ENCODE results near the gene BCL7C.

DNA sequence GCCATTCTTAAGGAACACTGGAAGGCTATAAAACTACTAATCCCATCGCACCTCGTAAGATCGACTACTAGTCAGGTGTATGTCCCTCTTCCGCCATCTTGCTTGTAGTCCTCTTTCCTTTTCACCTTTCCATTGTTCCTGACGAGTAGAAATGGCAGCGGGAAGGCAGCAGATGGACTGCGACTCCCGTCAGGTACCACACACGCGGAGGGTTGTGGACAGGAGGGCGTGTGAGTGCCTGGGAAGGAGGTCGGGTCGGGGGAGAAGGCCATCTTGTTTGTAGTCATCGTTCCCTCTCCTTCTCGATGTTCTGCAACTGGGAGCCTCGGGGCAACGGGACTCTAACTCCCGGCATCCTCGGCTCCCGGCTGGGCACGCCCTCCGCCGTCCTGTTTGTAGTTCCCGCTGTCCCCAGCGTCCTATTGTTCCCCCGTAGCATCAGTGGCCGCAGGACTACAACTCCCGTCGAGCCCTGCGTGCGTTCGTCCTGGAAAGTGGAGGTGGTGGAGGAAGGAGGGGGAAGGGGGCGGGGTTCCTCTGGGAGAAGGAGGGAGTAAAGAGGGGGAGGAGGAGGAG lies 29.2 kb upstream of the BCL7C start:
- TF ChIP-seq POLR2A (IDR thresholded peaks at IDR 0.05; ENCODE audit: insufficient read depth in 1 of 2, low read depth in 2 of 2, low read length in 2 of 2) (peak; percentile 66 to 86), GABPA (IDR thresholded peaks at IDR 0.05; ENCODE audit: low read depth, low read length) (peak; percentile 68), GABPA (CRISPR knock-in tag; IDR thresholded peaks at IDR 0.05; ENCODE audit: low read depth) (peak; percentile 89), PBX3 (CRISPR knock-in tag; IDR thresholded peaks at IDR 0.05; ENCODE audit: borderline replicate concordance) (no peak), PITX1 (CRISPR knock-in tag; IDR thresholded peaks at IDR 0.05) (peak; percentile 33; the same call in 1 of the 2 replicates), ZNF274 (CRISPR knock-in tag; IDR thresholded peaks at IDR 0.05) (peak; percentile 43; the same call in 1 of the 2 replicates), CSRNP1 (CRISPR knock-in tag; IDR thresholded peaks at IDR 0.05) (peak; percentile 89), KLF9 (CRISPR knock-in tag; IDR thresholded peaks at IDR 0.05; ENCODE audit: low read depth) (no peak), EP300 (IDR thresholded peaks at IDR 0.05; ENCODE audit: low read depth in 2 of 2, low read length in 2 of 2) (no peak), EP300 (CRISPR knock-in tag; IDR thresholded peaks at IDR 0.05; ENCODE audit: borderline replicate concordance) (peak; percentile 59; the same call in 1 of the 2 replicates), ERF (CRISPR knock-in tag; IDR thresholded peaks at IDR 0.05) (no peak), KAT7 (CRISPR knock-in tag; IDR thresholded peaks at IDR 0.05; ENCODE audit: borderline replicate concordance) (no peak)
- TF ChIP-seq, protein P1, sequence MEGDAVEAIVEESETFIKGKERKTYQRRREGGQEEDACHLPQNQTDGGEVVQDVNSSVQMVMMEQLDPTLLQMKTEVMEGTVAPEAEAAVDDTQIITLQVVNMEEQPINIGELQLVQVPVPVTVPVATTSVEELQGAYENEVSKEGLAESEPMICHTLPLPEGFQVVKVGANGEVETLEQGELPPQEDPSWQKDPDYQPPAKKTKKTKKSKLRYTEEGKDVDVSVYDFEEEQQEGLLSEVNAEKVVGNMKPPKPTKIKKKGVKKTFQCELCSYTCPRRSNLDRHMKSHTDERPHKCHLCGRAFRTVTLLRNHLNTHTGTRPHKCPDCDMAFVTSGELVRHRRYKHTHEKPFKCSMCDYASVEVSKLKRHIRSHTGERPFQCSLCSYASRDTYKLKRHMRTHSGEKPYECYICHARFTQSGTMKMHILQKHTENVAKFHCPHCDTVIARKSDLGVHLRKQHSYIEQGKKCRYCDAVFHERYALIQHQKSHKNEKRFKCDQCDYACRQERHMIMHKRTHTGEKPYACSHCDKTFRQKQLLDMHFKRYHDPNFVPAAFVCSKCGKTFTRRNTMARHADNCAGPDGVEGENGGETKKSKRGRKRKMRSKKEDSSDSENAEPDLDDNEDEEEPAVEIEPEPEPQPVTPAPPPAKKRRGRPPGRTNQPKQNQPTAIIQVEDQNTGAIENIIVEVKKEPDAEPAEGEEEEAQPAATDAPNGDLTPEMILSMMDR (CRISPR knock-in tag; IDR thresholded peaks at IDR 0.05): peak; percentile 10; the same call in 1 of the 2 replicates
- TF ChIP-seq, protein P2, sequence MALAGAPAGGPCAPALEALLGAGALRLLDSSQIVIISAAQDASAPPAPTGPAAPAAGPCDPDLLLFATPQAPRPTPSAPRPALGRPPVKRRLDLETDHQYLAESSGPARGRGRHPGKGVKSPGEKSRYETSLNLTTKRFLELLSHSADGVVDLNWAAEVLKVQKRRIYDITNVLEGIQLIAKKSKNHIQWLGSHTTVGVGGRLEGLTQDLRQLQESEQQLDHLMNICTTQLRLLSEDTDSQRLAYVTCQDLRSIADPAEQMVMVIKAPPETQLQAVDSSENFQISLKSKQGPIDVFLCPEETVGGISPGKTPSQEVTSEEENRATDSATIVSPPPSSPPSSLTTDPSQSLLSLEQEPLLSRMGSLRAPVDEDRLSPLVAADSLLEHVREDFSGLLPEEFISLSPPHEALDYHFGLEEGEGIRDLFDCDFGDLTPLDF (CRISPR knock-in tag; IDR thresholded peaks at IDR 0.05): no peak

All from HepG2 (cell line).